ENCODE measurements around the gene CACNA2D3. TPM values are rescaled to one million over a fixed set of nuclear protein-coding genes. Genes with fewer than 3 reads are reported as not detected.
A peak's percentile ranks its signal among the peaks of the same experiment; 100 is the strongest.

Gene CACNA2D3
- polyA plus RNA-seq, 2 of the 4 experiments (the other 2 are of a cell fraction), result 0.04 to 0.05 TPM

GRCh38 chr3:54322354-54322753, 200.0 kb downstream of the CACNA2D3 start:
- POLR2A ChIA-PET, result no interaction called here
- H3K4me2 ChIP-seq, result no peak overlapping the region
- peak in 1 of 2 experiments; percentile 5 for DNase-seq (ENCODE audit: low read depth in 1 of 2, low spot score in 1 of 2)
- TF ChIP-seq, protein P1, sequence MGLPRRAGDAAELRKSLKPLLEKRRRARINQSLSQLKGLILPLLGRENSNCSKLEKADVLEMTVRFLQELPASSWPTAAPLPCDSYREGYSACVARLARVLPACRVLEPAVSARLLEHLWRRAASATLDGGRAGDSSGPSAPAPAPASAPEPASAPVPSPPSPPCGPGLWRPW (IDR thresholded peaks at IDR 0.05), result no peak
- 0 out of 2 replicates have a peak, but pooled peaks have one; percentile 25 for TF ChIP-seq USF2 (IDR thresholded peaks at IDR 0.05)
- CTCF ChIA-PET, result no interaction called here
- no peak overlapping the region for H3K4me3 ChIP-seq
- H3K27ac ChIP-seq, result no peak overlapping the region
- H3K4me1 ChIP-seq, result no peaks in the 10 kb centered on the region
- no peak for FAIRE-seq
- WGBS (ENCODE audit: missing lambda C conversion rate), result 18% methylated on average over 3 of the region's 3 CpGs
- no peak for ATAC-seq
- no peaks in the 10 kb centered on the region for H3K9me3 ChIP-seq

DNA sequence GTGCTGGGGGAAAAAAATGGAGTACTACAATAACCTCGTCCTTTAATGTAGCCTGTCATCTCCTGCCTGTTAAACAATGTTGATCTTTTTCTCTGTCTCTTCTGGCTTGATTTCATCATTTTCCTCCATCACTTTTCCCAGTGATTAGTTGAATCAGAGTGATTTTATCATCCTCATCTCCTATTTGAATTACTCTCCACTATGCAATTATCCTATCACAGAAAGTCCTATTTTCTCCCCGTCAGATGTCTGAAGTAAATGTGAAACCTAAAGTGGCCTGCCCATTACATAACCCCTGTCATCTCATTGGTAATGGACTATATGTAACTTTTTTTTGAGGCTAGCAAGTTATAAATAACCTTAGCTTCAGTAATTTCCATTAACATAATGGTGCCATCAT, 201.8 kb downstream of the CACNA2D3 start:
- Histone ChIP-seq H3K9me3 (no peaks in the 10 kb centered on the region), H3K4me2 (no peak overlapping the region), H3K4me3 (no peak overlapping the region), H3K4me1 (no peaks in the 10 kb centered on the region), H3K27ac (no peak overlapping the region)
- FAIRE-seq (no peak), ATAC-seq (no peak), DNase-seq (ENCODE audit: low read depth in 1 of 2, low spot score in 1 of 2) (no peak)
- no peak for TF ChIP-seq BHLHE40 (IDR thresholded peaks at IDR 0.05; ENCODE audit: low read depth, low read length)
- no peak for TF ChIP-seq TP53 (CRISPR knock-in tag; IDR thresholded peaks at IDR 0.05)
- TF ChIP-seq, protein P2, sequence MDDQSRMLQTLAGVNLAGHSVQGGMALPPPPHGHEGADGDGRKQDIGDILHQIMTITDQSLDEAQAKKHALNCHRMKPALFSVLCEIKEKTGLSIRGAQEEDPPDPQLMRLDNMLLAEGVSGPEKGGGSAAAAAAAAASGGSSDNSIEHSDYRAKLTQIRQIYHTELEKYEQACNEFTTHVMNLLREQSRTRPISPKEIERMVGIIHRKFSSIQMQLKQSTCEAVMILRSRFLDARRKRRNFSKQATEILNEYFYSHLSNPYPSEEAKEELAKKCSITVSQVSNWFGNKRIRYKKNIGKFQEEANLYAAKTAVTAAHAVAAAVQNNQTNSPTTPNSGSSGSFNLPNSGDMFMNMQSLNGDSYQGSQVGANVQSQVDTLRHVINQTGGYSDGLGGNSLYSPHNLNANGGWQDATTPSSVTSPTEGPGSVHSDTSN (IDR thresholded peaks at IDR 0.05), result no peak
- TF ChIP-seq TFCP2L1 (CRISPR knock-in tag; IDR thresholded peaks at IDR 0.05), result no peak
- no peak for TF ChIP-seq POLR2A (IDR thresholded peaks at IDR 0.05; ENCODE audit: low read length)
- ChIA-PET CTCF (no interaction called here), POLR2A (no interaction called here)
- 25% methylated on average over 2 of the region's 2 CpGs for WGBS (ENCODE audit: missing lambda C conversion rate)

- POLR2A ChIA-PET, result no interaction called here
- ATAC-seq (no peak), FAIRE-seq (no peak), DNase-seq (ENCODE audit: low read depth in 1 of 2, low spot score in 1 of 2) (no peak)
- CTCF ChIA-PET, result interaction anchor here (0.6 to 1.3 kb wide), 2 partner anchors 389 to 625 kb away, joined by 3 to 4 read pairs; no protein-coding TSS in a partner anchor
- 18% methylated on average over 7 of the region's 7 CpGs for WGBS (ENCODE audit: missing lambda C conversion rate)
- TF ChIP-seq FOSB (CRISPR knock-in tag; IDR thresholded peaks at IDR 0.05) (no peak), MAFK (IDR thresholded peaks at IDR 0.05; ENCODE audit: partially characterized antibody) (no peak), ZFP36 (IDR thresholded peaks at IDR 0.05; ENCODE audit: borderline replicate concordance, partially characterized antibody) (no peak), NFE2L2 (conservative IDR thresholded peaks at IDR 0.05; ENCODE audit: low read length) (no peak), JUN (IDR thresholded peaks at IDR 0.05) (no peak), SREBF2 (IDR thresholded peaks at IDR 0.05) (no peak), ATOH8 (CRISPR knock-in tag; IDR thresholded peaks at IDR 0.05; ENCODE audit: low read depth) (no peak), HOXB5 (CRISPR knock-in tag; IDR thresholded peaks at IDR 0.05) (no peak), REST (IDR thresholded peaks at IDR 0.05) (no peak), KDM1A (IDR thresholded peaks at IDR 0.05; ENCODE audit: low read depth) (no peak)
- TF ChIP-seq, protein P3, sequence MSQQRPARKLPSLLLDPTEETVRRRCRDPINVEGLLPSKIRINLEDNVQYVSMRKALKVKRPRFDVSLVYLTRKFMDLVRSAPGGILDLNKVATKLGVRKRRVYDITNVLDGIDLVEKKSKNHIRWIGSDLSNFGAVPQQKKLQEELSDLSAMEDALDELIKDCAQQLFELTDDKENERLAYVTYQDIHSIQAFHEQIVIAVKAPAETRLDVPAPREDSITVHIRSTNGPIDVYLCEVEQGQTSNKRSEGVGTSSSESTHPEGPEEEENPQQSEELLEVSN (IDR thresholded peaks at IDR 0.05; ENCODE audit: borderline replicate concordance, low read depth), result no peak
- TF ChIP-seq, protein P1 (IDR thresholded peaks at IDR 0.05), result no peak
- Histone ChIP-seq H3K9me3 (no peaks in the 10 kb centered on the region), H3K4me2 (no peak overlapping the region), H3K27ac (no peak overlapping the region), H3K4me3 (no peak overlapping the region), H3K4me1 (no peaks in the 10 kb centered on the region)
Observed at GRCh38 chr3:54326951-54327350, 204.6 kb downstream of the CACNA2D3 start.

All from A549 (cell line).